OCI-LY7 (cell line): Measurements from ENCODE around the gene CCDC187. TPM values are rescaled to one million over a fixed set of nuclear protein-coding genes. Genes with fewer than 3 reads are reported as not detected.

Experiments used
- BruUV-seq: library from RNA; stranded (reverse); fragments of 400-500 nt; replicated peaks from 2 replicates; lab custom pipeline; 2021; lab: Mats Ljungman, UMichigan
- CTCF ChIA-PET: fragments of 300-600 bp; sonication (Branson Sonifier 250); formaldehyde crosslinking; loops from one replicate; lab custom pipeline; 2022; ENCODE audit warnings: antibody characterized with exemption; ENCODE audit not compliant: unreplicated experiment; lab: Charles Lee
- POLR2A ChIA-PET: fragments of 300-600 bp; sonication (Branson Sonifier 250); formaldehyde crosslinking; loops from one replicate; lab custom pipeline; 2022; ENCODE audit warnings: antibody characterized with exemption; lab: Charles Lee
- DNase-seq: peaks from one replicate; pipeline ENCODE4 v3.0.0-alpha.2; 2015; ENCODE audit warnings: low spot score
- H2AFZ ChIP-seq: fragments of 200-600 bp; sonication (generic), shearing (Covaris generic); 2 replicates; pipeline ENCODE4 v1.6.1; 2014; ENCODE audit warnings: mild to moderate bottlenecking, antibody characterized with exemption, low read length, moderate library complexity
- H3K27ac ChIP-seq: fragments of 200-600 bp; sonication (generic); 2 replicates; pipeline ENCODE4 v1.5.1; 2014; ENCODE audit warnings: mixed run types, low read depth, mild to moderate bottlenecking, moderate library complexity, low read length, inconsistent platforms; ENCODE audit not compliant: poor library complexity, severe bottlenecking
- H3K36me3 ChIP-seq: fragments of 200-600 bp; sonication (generic); 2 replicates; pipeline ENCODE4 v1.6.1; 2014; ENCODE audit warnings: mild to moderate bottlenecking, antibody characterized with exemption, low read length, moderate library complexity, mixed read lengths; ENCODE audit not compliant: insufficient read depth
- H3K4me1 ChIP-seq: fragments of 200-600 bp; sonication (generic); 2 replicates; pipeline ENCODE4 v1.5.1; 2014; ENCODE audit warnings: mild to moderate bottlenecking, low read length; ENCODE audit not compliant: insufficient read depth, poor library complexity, severe bottlenecking
- H3K4me2 ChIP-seq: fragments of 200-600 bp; sonication (generic); 2 replicates; pipeline ENCODE4 v1.6.1; 2014; ENCODE audit warnings: mild to moderate bottlenecking, low read length
- H3K4me3 ChIP-seq: fragments of 200-600 bp; sonication (generic); 2 replicates; pipeline ENCODE4 v1.5.1; 2014; ENCODE audit warnings: mild to moderate bottlenecking, low read depth, low read length; ENCODE audit not compliant: poor library complexity, severe bottlenecking
- H3K79me2 ChIP-seq: fragments of 200-600 bp; sonication (generic); 2 replicates; pipeline ENCODE4 v1.6.1; 2016; ENCODE audit warnings: low read depth, mild to moderate bottlenecking, low read length, moderate library complexity, mixed read lengths; ENCODE audit not compliant: insufficient read depth
- H3K9me2 ChIP-seq: fragments of 200-600 bp; sonication (generic); 2 replicates; pipeline ENCODE4 v1.6.1; 2016; ENCODE audit warnings: mild to moderate bottlenecking, low read length, mixed read lengths; ENCODE audit not compliant: insufficient read depth
- H3K9me3 ChIP-seq: fragments of 200-600 bp; sonication (generic); 2 replicates; pipeline ENCODE4 v1.6.1; 2014; ENCODE audit warnings: mild to moderate bottlenecking, mixed run types, low read length, mixed read lengths
- H4K20me1 ChIP-seq: fragments of 200-600 bp; sonication (generic); 2 replicates; pipeline ENCODE4 v1.6.1; 2014; ENCODE audit warnings: mild to moderate bottlenecking, antibody characterized with exemption, low read length, moderate library complexity, mixed read lengths; ENCODE audit not compliant: insufficient read depth
- CTCF ChIP-seq: fragments of 200-600 bp; sonication (generic); conservative IDR thresholded peaks from 2 replicates; pipeline ENCODE4 v1.5.1; 2014; ENCODE audit warnings: mild to moderate bottlenecking, antibody characterized with exemption, low read length, moderate library complexity, mixed read lengths
- EZH2phosphoT487 ChIP-seq: fragments of 200-600 bp; sonication (generic); IDR thresholded peaks from 2 replicates; pipeline ENCODE4 v1.6.1; 2018; ENCODE audit warnings: low read depth, borderline replicate concordance, mild to moderate bottlenecking, mixed run types, antibody characterized with exemption, low read length, moderate library complexity, mixed read lengths
- intact Hi-C: fragments of 100-400 bp; cut with micrococcal nuclease; formaldehyde crosslinking; loops from one replicate; pipeline ENCODE4 v1.10.0; 2022; ENCODE audit not compliant: unreplicated experiment
- total RNA-seq, 2 experiments: library from RNA; depleted of rRNA in 1 of 2; stranded (reverse); fragments of >200 nt in 1 of 2; shearing (Covaris generic) in 1 of 2; gene quantifications; 2 replicates each; pipeline ENCODE4 v1.2.3, GENCODE V29; 2014 to 2022

CCDC187 gene
- total RNA-seq, 2 experiments from 2014 or later = not detected

- TF ChIP-seq CTCF = no peak
- TF ChIP-seq EZH2phosphoT487 = no peak
- no peak overlapping the region for H3K27ac ChIP-seq
- H3K4me2 ChIP-seq = no peak overlapping the region
- H3K4me1 ChIP-seq = no peaks in the 10 kb centered on the region
- intact Hi-C loops = no loop called here
- no TSS peak for BruUV-seq
- DNase-seq = no peak
- no peaks in the 10 kb centered on the region for H3K79me2 ChIP-seq
- H3K4me3 ChIP-seq = no peak overlapping the region
- POLR2A ChIA-PET = no interaction called here
- no peaks in the 10 kb centered on the region for H3K9me2 ChIP-seq
- no peaks in the 10 kb centered on the region for H3K36me3 ChIP-seq
- H3K9me3 ChIP-seq = peaks cover 7% of the 10 kb centered on the region
- no peak overlapping the region for H2AFZ ChIP-seq
- H4K20me1 ChIP-seq = no peaks in the 10 kb centered on the region
- CTCF ChIA-PET = no interaction called here
These were observed 562 bp upstream of the CCDC187 start for GRCh38 chr9:136304456-136304855.

GRCh38 chr9:136303066-136303824, 649 bp downstream of the CCDC187 start:
- Histone ChIP-seq H3K4me3 (no peak overlapping the region), H3K79me2 (no peaks in the 10 kb centered on the region), H3K36me3 (no peaks in the 10 kb centered on the region), H4K20me1 (no peaks in the 10 kb centered on the region), H3K4me2 (no peak overlapping the region), H3K9me2 (no peaks in the 10 kb centered on the region), H3K27ac (no peak overlapping the region), H2AFZ (no peak overlapping the region), H3K9me3 (peaks cover 2% of the 10 kb centered on the region), H3K4me1 (no peaks in the 10 kb centered on the region)
- ChIA-PET CTCF (no interaction called here), POLR2A (no interaction called here)
- no TSS peak for BruUV-seq
- DNase-seq = no peak
- intact Hi-C loops = no loop called here
- TF ChIP-seq CTCF = no peak
- no peak for TF ChIP-seq EZH2phosphoT487

- POLR2A ChIA-PET = no interaction called here
- Histone ChIP-seq H3K4me2 (no peak overlapping the region), H3K27ac (no peak overlapping the region), H4K20me1 (no peaks in the 10 kb centered on the region), H3K36me3 (no peaks in the 10 kb centered on the region), H3K79me2 (no peaks in the 10 kb centered on the region), H3K4me1 (no peaks in the 10 kb centered on the region), H3K9me2 (no peaks in the 10 kb centered on the region), H2AFZ (no peak overlapping the region), H3K9me3 (no peaks in the 10 kb centered on the region), H3K4me3 (no peak overlapping the region)
- CTCF ChIA-PET = no interaction called here
- intact Hi-C loops = no loop called here
- no peak for DNase-seq
- no TSS peak for BruUV-seq
- TF ChIP-seq EZH2phosphoT487 = no peak
- no peak for TF ChIP-seq CTCF
These were observed 1.4 kb downstream of the CCDC187 start for GRCh38 chr9:136302527-136302926.
